KMS-11 (cell line): ENCODE measurements around the gene WBP1.
"Not testable (repeated sequence)": the region's sequence is repeated elsewhere in the genome, so short reads cannot be mapped to it uniquely, and the experiment has no call there.

Source experiments
- H2AFZ ChIP-seq: fragments of 200-600 bp; sonication (generic); 2 replicates; pipeline ENCODE4 v1.6.1; 2016; ENCODE audit warnings: antibody characterized with exemption, mixed run types, low read depth
- H3K27ac ChIP-seq: fragments of 200-600 bp; sonication (generic); 2 replicates; pipeline ENCODE4 v1.6.1; 2016; ENCODE audit warnings: mild to moderate bottlenecking, mixed run types
- H3K27me3 ChIP-seq: fragments of 200-600 bp; sonication (generic); 2 replicates; pipeline ENCODE4 v1.6.1; 2017; ENCODE audit warnings: mild to moderate bottlenecking, low read depth, mixed run types, moderate library complexity; ENCODE audit not compliant: insufficient read depth
- H3K36me3 ChIP-seq: fragments of 200-600 bp; sonication (generic); 2 replicates; pipeline ENCODE4 v1.6.1; 2017; ENCODE audit warnings: mild to moderate bottlenecking, mixed run types; ENCODE audit not compliant: insufficient read depth
- H3K4me1 ChIP-seq: fragments of 200-600 bp; sonication (generic); 2 replicates; pipeline ENCODE4 v1.6.1; 2016; ENCODE audit warnings: mild to moderate bottlenecking, low read depth, mixed run types; ENCODE audit not compliant: poor library complexity, severe bottlenecking
- H3K4me2 ChIP-seq: fragments of 200-600 bp; sonication (generic); 2 replicates; pipeline ENCODE4 v1.7.0; 2016; ENCODE audit warnings: mild to moderate bottlenecking, mixed run types
- H3K4me3 ChIP-seq: fragments of 200-600 bp; sonication (generic); IDR thresholded peaks from 2 replicates; pipeline ENCODE4 v1.6.1; 2017; ENCODE audit warnings: low read depth, low read length, mixed read lengths; ENCODE audit not compliant: insufficient read depth
- H3K79me2 ChIP-seq: fragments of 200-600 bp; sonication (generic); 2 replicates; pipeline ENCODE4 v1.6.1; 2016; ENCODE audit warnings: low read depth, mixed run types; ENCODE audit not compliant: insufficient read depth
- H3K9ac ChIP-seq: fragments of 200-600 bp; sonication (generic); 2 replicates; pipeline ENCODE4 v1.6.1; 2016; ENCODE audit warnings: mild to moderate bottlenecking, mixed run types
- H4K20me1 ChIP-seq: fragments of 200-600 bp; sonication (generic); 2 replicates; pipeline ENCODE4 v1.6.1; 2016; ENCODE audit warnings: mild to moderate bottlenecking, mixed run types; ENCODE audit not compliant: insufficient read depth
- TF ChIP-seq, protein P1 (sequence below): fragments of 200-600 bp; sonication (generic); conservative IDR thresholded peaks from 2 replicates; pipeline ENCODE4 v1.6.1; 2017; ENCODE audit warnings: low read depth, mild to moderate bottlenecking, antibody characterized with exemption, low read length, moderate library complexity, mixed read lengths

Gene WBP1

DNA sequence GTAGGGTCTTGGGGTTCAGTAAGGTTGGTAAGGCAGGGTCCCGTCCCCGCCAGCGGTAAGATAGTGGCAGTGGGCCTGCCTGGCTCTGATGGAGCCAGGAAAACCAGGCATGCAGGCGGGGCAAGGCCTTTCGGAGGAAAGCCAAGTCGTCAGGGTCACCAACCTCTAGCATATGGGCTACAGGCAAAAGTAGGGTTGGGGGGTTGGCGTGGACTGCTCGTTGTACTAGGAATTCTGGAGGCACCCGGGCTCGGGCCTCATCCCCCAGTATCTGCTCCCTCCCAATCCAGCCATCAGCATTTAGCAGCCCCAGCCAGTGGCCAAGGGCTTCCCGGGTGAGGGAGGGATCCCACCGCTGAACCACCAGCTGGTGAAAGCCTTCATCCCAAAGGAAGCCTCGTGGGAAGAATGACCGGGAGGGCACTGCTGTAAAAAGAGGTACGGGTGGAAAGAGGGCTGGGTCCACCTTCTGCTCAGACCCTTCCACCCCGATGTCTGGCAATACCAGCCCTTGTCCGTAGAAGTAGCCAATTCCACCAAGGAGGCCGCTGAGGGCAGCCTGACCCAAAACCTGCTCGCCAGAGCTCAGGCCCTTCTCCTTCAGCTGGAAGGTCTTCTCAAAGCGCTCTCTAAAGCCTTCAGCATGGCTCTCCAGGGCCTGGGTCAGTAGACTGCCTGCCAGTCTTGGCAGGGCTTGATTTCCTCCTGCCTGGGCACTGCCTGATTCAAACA lies 4.0 kb downstream of the WBP1 start:
- H3K4me1 ChIP-seq, result peaks cover 17% of the 10 kb centered on the region
- no peak overlapping the region for H2AFZ ChIP-seq
- H3K36me3 ChIP-seq, result no peaks in the 10 kb centered on the region
- TF ChIP-seq, protein P1, sequence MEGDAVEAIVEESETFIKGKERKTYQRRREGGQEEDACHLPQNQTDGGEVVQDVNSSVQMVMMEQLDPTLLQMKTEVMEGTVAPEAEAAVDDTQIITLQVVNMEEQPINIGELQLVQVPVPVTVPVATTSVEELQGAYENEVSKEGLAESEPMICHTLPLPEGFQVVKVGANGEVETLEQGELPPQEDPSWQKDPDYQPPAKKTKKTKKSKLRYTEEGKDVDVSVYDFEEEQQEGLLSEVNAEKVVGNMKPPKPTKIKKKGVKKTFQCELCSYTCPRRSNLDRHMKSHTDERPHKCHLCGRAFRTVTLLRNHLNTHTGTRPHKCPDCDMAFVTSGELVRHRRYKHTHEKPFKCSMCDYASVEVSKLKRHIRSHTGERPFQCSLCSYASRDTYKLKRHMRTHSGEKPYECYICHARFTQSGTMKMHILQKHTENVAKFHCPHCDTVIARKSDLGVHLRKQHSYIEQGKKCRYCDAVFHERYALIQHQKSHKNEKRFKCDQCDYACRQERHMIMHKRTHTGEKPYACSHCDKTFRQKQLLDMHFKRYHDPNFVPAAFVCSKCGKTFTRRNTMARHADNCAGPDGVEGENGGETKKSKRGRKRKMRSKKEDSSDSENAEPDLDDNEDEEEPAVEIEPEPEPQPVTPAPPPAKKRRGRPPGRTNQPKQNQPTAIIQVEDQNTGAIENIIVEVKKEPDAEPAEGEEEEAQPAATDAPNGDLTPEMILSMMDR, result no peak
- peaks cover 19% of the 10 kb centered on the region for H3K79me2 ChIP-seq
- no peak overlapping the region for H3K4me2 ChIP-seq
- H4K20me1 ChIP-seq, result no peaks in the 10 kb centered on the region
- H3K27me3 ChIP-seq, result no peaks in the 10 kb centered on the region
- H3K4me3 ChIP-seq, result no peak overlapping the region
- H3K9ac ChIP-seq, result no peak overlapping the region
- no peak overlapping the region for H3K27ac ChIP-seq

DNA sequence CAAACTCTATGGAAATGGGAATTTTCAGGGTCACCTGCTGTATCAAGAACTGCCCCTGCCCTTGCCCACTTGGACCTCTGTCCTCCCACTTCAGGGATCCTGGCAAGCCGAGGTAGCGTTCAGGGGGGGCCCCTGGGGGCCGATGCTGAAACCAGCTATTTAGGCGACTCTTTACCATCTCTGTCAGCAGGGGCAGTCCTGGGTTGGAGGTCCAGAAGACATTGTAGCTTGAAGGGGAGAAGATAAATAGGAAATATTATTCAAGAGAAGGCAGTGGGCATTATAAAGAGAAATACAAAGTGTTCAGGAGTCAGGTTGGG lies 4.5 kb downstream of the WBP1 start:
- H3K27me3 ChIP-seq, result no peaks in the 10 kb centered on the region
- no peak overlapping the region for H3K9ac ChIP-seq
- H2AFZ ChIP-seq, result no peak overlapping the region
- peaks cover 17% of the 10 kb centered on the region for H3K4me1 ChIP-seq
- no peak overlapping the region for H3K4me2 ChIP-seq
- no peak overlapping the region for H3K27ac ChIP-seq
- TF ChIP-seq, protein P1, result no peak
- peaks cover 19% of the 10 kb centered on the region for H3K79me2 ChIP-seq
- no peak overlapping the region for H3K4me3 ChIP-seq
- no peaks in the 10 kb centered on the region for H4K20me1 ChIP-seq
- H3K36me3 ChIP-seq, result no peaks in the 10 kb centered on the region

DNA sequence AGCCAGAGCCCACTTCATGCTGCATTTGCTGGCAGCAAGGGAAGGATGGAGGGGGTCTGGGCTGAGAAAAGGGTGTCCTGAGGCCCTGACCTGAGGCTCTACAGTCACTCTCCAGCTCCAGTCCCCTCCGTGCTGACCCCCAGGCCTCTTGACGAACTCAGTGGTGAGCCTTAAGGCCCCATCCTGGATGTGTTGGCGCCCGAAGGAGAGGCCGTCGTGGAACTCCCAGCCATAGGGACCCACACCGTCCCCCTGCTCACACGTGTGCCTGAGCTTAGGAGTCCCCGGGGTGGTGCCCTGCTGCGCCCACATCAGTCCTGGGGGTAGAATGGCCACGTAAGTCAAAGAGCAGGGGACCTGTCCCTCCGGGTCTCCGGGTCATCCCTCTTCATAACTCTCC lies 6.2 kb downstream of the WBP1 start:
- H4K20me1 ChIP-seq, result no peaks in the 10 kb centered on the region
- H3K4me1 ChIP-seq, result peaks cover 15% of the 10 kb centered on the region
- TF ChIP-seq, protein P1, result no peak
- H3K36me3 ChIP-seq, result no peaks in the 10 kb centered on the region
- H3K4me3 ChIP-seq, result no peak overlapping the region
- peak overlapping the region; percentile 80 for H3K9ac ChIP-seq
- peaks cover 19% of the 10 kb centered on the region for H3K79me2 ChIP-seq
- no peaks in the 10 kb centered on the region for H3K27me3 ChIP-seq
- peak overlapping the region; percentile 95 for H2AFZ ChIP-seq
- H3K4me2 ChIP-seq, result peak overlapping the region; percentile 92
- no peak overlapping the region for H3K27ac ChIP-seq

DNA sequence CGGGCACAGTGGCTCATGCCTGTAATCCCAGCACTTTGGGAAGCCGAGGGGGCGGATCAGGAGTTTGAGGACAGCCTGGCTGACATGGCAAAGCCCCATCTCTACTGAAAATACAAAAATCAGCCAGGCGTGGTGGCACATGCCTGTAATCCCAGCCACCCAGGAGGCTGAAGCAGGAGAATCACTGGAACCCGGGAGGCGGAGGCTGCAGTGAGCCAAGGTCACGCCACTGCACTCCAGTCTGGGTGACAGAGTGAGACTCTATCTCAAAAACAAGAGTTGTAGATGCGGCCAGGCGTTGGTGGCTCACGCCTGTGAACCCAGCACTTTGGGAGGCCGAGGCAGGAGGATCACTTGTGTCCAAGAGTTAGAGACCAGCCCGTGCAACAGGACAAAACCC lies 12.5 kb downstream of the WBP1 start:
- H3K4me1 ChIP-seq, result peaks cover 31% of the 10 kb centered on the region
- not testable (repeated sequence) for H3K4me3 ChIP-seq, H3K27me3 ChIP-seq, H4K20me1 ChIP-seq, H3K27ac ChIP-seq, H3K36me3 ChIP-seq, H2AFZ ChIP-seq, H3K79me2 ChIP-seq, H3K9ac ChIP-seq
- H3K4me2 ChIP-seq, result peak overlapping the region; percentile 72; the same call in 1 of the 2 replicates

DNA sequence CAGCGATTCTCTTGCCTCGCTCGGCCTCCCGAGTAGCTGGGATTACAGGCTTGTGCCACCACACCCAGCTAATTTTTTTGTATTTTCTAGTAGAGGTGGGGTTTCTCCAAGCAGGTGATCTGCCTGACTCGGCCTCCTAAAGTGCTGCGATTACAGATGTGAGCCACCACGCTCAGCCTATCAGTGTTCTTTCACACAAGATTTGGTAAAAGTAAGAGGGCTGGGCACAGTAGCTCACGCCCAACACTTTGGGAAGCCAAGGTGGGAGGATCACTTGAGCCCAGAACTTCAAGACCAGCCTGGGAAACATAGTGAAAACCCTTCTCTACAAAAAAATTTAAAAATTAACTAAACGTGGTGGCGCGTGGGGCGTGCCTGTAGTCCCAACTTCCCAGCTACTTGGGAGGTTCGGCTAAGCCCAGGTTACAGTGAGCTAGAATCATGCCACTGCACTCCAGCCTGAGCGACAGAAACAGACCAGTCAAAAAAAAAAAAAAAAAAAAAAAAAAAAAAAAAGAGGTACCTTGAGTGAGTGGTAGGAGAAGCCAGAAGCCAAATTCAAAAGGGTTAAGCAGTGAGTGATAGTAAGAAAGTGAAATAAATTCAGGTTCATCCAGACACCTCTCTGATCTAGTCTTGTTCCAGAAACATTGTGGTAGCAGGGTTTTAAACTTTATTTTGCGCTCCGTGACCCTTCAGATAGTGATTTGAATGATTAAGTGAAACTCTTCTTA lies 13.3 kb downstream of the WBP1 start:
- Histone ChIP-seq H4K20me1 (no peaks in the 10 kb centered on the region), H3K9ac (peak overlapping the region; percentile 61)
- TF ChIP-seq, protein P1, result no peak

More for the DNA sequence above, 13.3 kb downstream of the WBP1 start:
- Histone ChIP-seq H3K27me3 (no peaks in the 10 kb centered on the region), H2AFZ (peak overlapping the region; percentile 60), H3K79me2 (peaks cover 7% of the 10 kb centered on the region; the same call in 1 of the 2 replicates), H3K4me3 (peak overlapping the region; percentile 87), H3K27ac (peak overlapping the region; percentile 78), H3K4me1 (peaks cover 26% of the 10 kb centered on the region), H3K4me2 (peak overlapping the region; percentile 72), H3K36me3 (no peaks in the 10 kb centered on the region)
